ENCODE results near the gene PMEL. TPM values are rescaled to one million over a fixed set of nuclear protein-coding genes. Genes with fewer than 3 reads are reported as not detected.
A peak's percentile ranks its signal among the peaks of the same experiment; 100 is the strongest.

PMEL gene
- total RNA-seq, 2 donors from 2014 or later = 17.2 to 20.8 TPM

DNA sequence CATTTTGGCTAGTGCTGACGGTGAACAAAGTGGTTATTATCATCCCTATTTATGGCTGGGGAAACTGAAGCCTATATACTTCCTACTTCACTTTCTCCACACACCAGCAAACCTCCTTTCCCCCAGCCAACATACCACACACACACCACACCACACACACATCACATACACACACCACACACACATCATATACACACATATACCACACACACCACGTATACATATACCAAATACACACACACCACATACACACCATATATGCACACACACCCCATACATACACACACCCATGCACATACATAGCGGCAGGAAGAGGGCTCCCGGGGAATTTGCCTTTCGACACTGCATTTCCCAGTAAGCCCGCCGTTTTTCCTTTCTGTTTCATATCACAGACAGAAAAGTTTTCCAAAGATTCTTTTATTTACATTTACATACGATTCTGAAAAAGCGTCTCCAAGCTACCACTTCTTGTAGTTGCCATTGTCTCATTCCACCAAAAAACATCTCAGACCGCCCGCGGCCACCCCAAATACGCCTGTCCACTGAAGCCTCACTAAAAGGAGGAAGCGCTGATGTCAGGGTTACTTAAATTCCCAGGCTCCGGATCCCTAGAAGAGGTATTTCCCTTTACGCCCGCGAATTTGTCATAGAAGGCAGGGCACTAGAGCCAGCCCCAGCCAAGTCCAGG, 7.2 kb upstream of the PMEL start:
- Mint-ChIP-seq H3K36me3 (ENCODE audit: low read depth) (peaks cover 47% of the 10 kb centered on the region), H3K4me1 (peaks cover 28% of the 10 kb centered on the region), H3K27ac (no peak overlapping the region), H3K27me3 (ENCODE audit: insufficient read depth) (no peaks in the 10 kb centered on the region), H3K9me3 (no peaks in the 10 kb centered on the region), H3K4me3 (no peak overlapping the region)
- Histone ChIP-seq H3K36me3 (ENCODE audit: control insufficient read depth, insufficient read depth, low read length) (peaks cover 65% of the 10 kb centered on the region), H3K27me3 (ENCODE audit: control insufficient read depth, insufficient read depth, low read length, poor library complexity, severe bottlenecking) (no peaks in the 10 kb centered on the region), H3K4me1 (ENCODE audit: control insufficient read depth, insufficient read depth, low read length) (peaks cover 9% of the 10 kb centered on the region), H3K4me3 (ENCODE audit: low read length) (peak overlapping the region; percentile 90), H3K27ac (ENCODE audit: low read depth, low read length) (peak overlapping the region; percentile 79), H3K9me3 (ENCODE audit: control insufficient read depth, low read length) (no peaks in the 10 kb centered on the region), H3K9ac (ENCODE audit: extremely low read depth, low read length, poor library complexity, severe bottlenecking) (peak overlapping the region; percentile 75)
- 23 to 30% methylated on average over 12 to 18 of the region's 18 CpGs for WGBS, 2 experiments (ENCODE audit: insufficient coverage in 1 of 2, insufficient read length in 1 of 2)
- DNase-seq = no peak
- TF ChIP-seq, protein P1, sequence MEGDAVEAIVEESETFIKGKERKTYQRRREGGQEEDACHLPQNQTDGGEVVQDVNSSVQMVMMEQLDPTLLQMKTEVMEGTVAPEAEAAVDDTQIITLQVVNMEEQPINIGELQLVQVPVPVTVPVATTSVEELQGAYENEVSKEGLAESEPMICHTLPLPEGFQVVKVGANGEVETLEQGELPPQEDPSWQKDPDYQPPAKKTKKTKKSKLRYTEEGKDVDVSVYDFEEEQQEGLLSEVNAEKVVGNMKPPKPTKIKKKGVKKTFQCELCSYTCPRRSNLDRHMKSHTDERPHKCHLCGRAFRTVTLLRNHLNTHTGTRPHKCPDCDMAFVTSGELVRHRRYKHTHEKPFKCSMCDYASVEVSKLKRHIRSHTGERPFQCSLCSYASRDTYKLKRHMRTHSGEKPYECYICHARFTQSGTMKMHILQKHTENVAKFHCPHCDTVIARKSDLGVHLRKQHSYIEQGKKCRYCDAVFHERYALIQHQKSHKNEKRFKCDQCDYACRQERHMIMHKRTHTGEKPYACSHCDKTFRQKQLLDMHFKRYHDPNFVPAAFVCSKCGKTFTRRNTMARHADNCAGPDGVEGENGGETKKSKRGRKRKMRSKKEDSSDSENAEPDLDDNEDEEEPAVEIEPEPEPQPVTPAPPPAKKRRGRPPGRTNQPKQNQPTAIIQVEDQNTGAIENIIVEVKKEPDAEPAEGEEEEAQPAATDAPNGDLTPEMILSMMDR (conservative IDR thresholded peaks at IDR 0.05) = no peak

DNA sequence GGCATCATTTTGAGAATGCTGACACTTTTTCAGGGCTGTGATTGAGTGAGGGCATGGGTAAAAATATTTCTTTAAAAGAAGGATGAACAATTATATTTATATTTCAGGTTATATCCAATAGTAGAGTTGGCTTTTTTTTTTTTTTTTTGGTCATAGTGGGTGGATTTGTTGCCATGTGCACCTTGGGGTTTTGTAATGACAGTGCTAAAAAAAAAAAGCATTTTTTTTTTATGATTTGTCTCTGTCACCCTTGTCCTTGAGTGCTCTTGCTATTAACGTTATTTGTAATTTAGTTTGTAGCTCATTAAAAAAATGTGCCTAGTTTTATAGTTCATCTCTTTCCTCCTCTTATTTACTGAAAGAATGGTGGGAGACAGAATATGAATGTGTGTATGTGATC, 6.6 kb upstream of the PMEL start:
- Mint-ChIP-seq H3K4me1 (peaks cover 34% of the 10 kb centered on the region), H3K27me3 (ENCODE audit: insufficient read depth) (no peaks in the 10 kb centered on the region), H3K27ac (peak overlapping the region; percentile 71), H3K4me3 (no peak overlapping the region), H3K36me3 (ENCODE audit: low read depth) (peaks cover 43% of the 10 kb centered on the region), H3K9me3 (no peaks in the 10 kb centered on the region)
- peaks cover 10% of the 10 kb centered on the region for H3K4me1 ChIP-seq (ENCODE audit: control insufficient read depth, insufficient read depth, low read length)
- peak overlapping the region; percentile 75 for H3K9ac ChIP-seq (ENCODE audit: extremely low read depth, low read length, poor library complexity, severe bottlenecking)
- H3K4me3 ChIP-seq (ENCODE audit: low read length) = peak overlapping the region; percentile 90
- no peak overlapping the region for H3K27ac ChIP-seq (ENCODE audit: low read depth, low read length)
- TF ChIP-seq, protein P1 (conservative IDR thresholded peaks at IDR 0.05) = no peak
- no CpG with 5 or more reads among the region's 1 CpG for WGBS, 2 experiments (ENCODE audit: insufficient coverage in 1 of 2, insufficient read length in 1 of 2)
- no peaks in the 10 kb centered on the region for H3K9me3 ChIP-seq (ENCODE audit: control insufficient read depth, low read length)
- DNase-seq = no peak
- no peaks in the 10 kb centered on the region for H3K27me3 ChIP-seq (ENCODE audit: control insufficient read depth, insufficient read depth, low read length, poor library complexity, severe bottlenecking)
- H3K36me3 ChIP-seq (ENCODE audit: control insufficient read depth, insufficient read depth, low read length) = peaks cover 59% of the 10 kb centered on the region

- Mint-ChIP-seq H3K4me3 (no peak overlapping the region), H3K27ac (peak overlapping the region; percentile 71), H3K9me3 (no peaks in the 10 kb centered on the region), H3K27me3 (ENCODE audit: insufficient read depth) (no peaks in the 10 kb centered on the region), H3K4me1 (peaks cover 35% of the 10 kb centered on the region), H3K36me3 (ENCODE audit: low read depth) (peaks cover 38% of the 10 kb centered on the region)
- H3K27ac ChIP-seq (ENCODE audit: low read depth, low read length) = no peak overlapping the region
- H3K4me3 ChIP-seq (ENCODE audit: low read length) = peak overlapping the region; percentile 90
- H3K4me1 ChIP-seq (ENCODE audit: control insufficient read depth, insufficient read depth, low read length) = peaks cover 10% of the 10 kb centered on the region
- TF ChIP-seq, protein P1 (conservative IDR thresholded peaks at IDR 0.05) = no peak
- H3K27me3 ChIP-seq (ENCODE audit: control insufficient read depth, insufficient read depth, low read length, poor library complexity, severe bottlenecking) = no peaks in the 10 kb centered on the region
- DNase-seq = peak; percentile 75
- 71 to 85% methylated on average over 2 of the region's 3 CpGs for WGBS, 2 experiments (ENCODE audit: insufficient coverage in 1 of 2, insufficient read length in 1 of 2)
- no peaks in the 10 kb centered on the region for H3K9me3 ChIP-seq (ENCODE audit: control insufficient read depth, low read length)
- H3K9ac ChIP-seq (ENCODE audit: extremely low read depth, low read length, poor library complexity, severe bottlenecking) = no peak overlapping the region
- peaks cover 55% of the 10 kb centered on the region for H3K36me3 ChIP-seq (ENCODE audit: control insufficient read depth, insufficient read depth, low read length)
Observed at GRCh38 chr12:55972042-55972441, 6.2 kb upstream of the PMEL start.

All from endodermal cell (in vitro differentiated cells).